Measurements from ENCODE around the gene FZD10.

DNA sequence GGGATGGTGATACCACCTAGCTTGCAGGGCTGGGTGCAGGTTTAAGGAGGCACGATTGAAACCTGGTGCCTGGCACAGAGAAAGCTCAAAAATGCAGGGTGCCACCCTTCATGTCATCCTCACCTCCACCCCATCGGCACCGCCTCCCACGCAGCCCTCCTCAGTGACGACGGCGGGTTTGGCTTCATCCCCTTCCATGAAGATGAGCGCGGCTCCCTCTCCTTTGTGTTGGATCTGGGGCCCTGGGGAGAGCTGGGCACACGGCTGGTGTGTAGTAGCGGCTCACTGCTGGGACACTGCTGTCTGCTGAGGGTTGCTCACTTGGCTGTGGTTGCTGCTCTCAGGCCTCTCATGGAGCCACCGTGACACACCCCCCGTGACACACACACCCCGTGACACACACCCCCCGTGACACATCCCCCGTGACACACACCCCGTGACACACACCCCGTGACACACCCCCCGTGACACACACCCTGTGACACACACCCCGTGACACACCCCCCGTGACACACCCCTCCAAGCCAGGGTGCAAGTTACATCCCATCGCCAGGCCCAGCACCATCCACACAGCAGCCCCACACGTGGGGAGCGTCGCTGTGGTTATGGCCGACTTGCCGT lies 42.9 kb upstream of the FZD10 start:
- TF ChIP-seq, protein P1, sequence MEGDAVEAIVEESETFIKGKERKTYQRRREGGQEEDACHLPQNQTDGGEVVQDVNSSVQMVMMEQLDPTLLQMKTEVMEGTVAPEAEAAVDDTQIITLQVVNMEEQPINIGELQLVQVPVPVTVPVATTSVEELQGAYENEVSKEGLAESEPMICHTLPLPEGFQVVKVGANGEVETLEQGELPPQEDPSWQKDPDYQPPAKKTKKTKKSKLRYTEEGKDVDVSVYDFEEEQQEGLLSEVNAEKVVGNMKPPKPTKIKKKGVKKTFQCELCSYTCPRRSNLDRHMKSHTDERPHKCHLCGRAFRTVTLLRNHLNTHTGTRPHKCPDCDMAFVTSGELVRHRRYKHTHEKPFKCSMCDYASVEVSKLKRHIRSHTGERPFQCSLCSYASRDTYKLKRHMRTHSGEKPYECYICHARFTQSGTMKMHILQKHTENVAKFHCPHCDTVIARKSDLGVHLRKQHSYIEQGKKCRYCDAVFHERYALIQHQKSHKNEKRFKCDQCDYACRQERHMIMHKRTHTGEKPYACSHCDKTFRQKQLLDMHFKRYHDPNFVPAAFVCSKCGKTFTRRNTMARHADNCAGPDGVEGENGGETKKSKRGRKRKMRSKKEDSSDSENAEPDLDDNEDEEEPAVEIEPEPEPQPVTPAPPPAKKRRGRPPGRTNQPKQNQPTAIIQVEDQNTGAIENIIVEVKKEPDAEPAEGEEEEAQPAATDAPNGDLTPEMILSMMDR (conservative IDR thresholded peaks at IDR 0.05; ENCODE audit: low read depth in 2 of 2), result no peak
- no peak for TF ChIP-seq EZH2 (IDR thresholded peaks at IDR 0.05; ENCODE audit: low read depth, unreplicated experiment)
- no peak for TF ChIP-seq NANOG (IDR thresholded peaks at IDR 0.05; ENCODE audit: borderline replicate concordance)
- no peak for TF ChIP-seq EZH2phosphoT487 (IDR thresholded peaks at IDR 0.05; ENCODE audit: unreplicated experiment)
- TF ChIP-seq, protein P2, sequence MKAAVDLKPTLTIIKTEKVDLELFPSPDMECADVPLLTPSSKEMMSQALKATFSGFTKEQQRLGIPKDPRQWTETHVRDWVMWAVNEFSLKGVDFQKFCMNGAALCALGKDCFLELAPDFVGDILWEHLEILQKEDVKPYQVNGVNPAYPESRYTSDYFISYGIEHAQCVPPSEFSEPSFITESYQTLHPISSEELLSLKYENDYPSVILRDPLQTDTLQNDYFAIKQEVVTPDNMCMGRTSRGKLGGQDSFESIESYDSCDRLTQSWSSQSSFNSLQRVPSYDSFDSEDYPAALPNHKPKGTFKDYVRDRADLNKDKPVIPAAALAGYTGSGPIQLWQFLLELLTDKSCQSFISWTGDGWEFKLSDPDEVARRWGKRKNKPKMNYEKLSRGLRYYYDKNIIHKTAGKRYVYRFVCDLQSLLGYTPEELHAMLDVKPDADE (IDR thresholded peaks at IDR 0.05), result no peak

Data from GM23338 (cell line).